Measurements from ENCODE around the gene ALS2. TPM values are rescaled to one million over a fixed set of nuclear protein-coding genes. Genes with fewer than 3 reads are reported as not detected.

Gene ALS2
- total and polyA plus RNA-seq, 2 donors (not counting 1 experiment from before 2014, with no cell fraction given): 1.4 to 16.7 TPM

DNA sequence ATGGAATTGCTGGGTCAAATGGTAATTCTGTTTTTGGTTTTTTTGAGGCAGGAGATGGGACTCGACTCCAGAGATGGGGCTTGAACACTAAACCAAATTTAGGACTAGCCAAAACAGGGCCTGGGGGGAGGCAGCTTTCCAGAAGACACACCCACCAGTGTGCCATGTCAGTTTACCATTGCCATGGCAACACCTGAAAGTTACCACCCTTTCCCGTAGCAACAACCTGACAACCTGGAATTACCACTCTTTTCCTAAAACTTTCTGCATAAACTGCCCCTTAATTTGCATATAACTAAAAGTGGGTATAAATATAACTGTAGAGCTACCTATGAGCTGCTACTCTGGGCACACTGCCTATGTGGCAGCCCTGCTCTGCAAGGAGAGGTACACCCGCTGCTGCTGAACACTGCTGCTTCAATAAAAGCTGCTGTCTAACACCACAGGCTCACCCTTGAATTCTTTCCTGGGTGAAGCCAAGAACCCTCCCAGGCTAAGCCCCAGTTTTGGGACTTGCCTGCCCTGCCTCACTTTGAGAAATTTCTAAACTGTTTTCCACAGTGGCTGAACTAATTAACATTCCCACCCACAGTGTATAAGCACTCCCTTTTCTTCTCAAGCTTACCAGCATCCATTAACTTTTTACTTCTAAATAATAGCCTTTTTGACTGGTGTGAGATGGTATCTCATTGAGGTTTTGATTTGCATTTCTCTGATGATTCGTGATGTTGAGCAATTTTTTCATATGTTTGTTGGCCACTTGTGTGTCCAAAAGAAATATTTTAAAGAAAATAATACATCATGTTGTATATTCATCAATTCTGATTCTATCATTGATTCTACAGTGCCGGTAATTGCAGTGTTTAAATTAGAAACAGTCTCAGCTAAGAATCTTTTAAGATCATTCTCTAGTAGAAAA lies 36.2 kb upstream of the ALS2 start:
- intact Hi-C loops (cut with micrococcal nuclease): no loop called here
- Histone ChIP-seq H4K20me1 (ENCODE audit: control insufficient read depth, insufficient read depth, low read length, poor library complexity, severe bottlenecking) (no peaks in the 10 kb centered on the region), H2AFZ (ENCODE audit: insufficient read depth, low read depth, low read length, poor library complexity, severe bottlenecking) (no peak overlapping the region), H3K27me3 (replicated peaks in 1 of 4; ENCODE audit: control extremely low read depth in 1 of 4, control insufficient read depth in 3 of 4, insufficient read depth in 4 of 4, low read length in 3 of 4) (peaks cover 0 to 2% (median 1%) of the 10 kb centered on the region in 4 experiments), H3K4me1 (ENCODE audit: control insufficient read depth in 2 of 2, insufficient read depth in 2 of 2, low read length in 2 of 2) (no peaks in the 10 kb centered on the region), H3K4me3 (ENCODE audit: control extremely low read depth in 1 of 5, extremely low read depth in 1 of 5, insufficient read depth in 1 of 5, low read depth in 2 of 5, low read length in 4 of 5) (no peak overlapping the region), H3K4me2 (replicated peaks; ENCODE audit: low read depth, low read length, poor library complexity, severe bottlenecking) (no peak overlapping the region), H3K9ac (ENCODE audit: low read length) (no peak overlapping the region), H3K27ac (ENCODE audit: low read length in 2 of 2) (no peak overlapping the region), H3K79me2 (ENCODE audit: control insufficient read depth, insufficient read depth, low read length) (no peaks in the 10 kb centered on the region), H3K36me3 (replicated peaks in 1 of 2; ENCODE audit: control extremely low read depth in 1 of 2, control insufficient read depth in 1 of 2, extremely low read depth in 1 of 2, insufficient read depth in 2 of 2, low read length in 1 of 2) (no peaks in the 10 kb centered on the region), H3K9me3 (ENCODE audit: control extremely low read depth in 1 of 3, control insufficient read depth in 2 of 3, insufficient read depth in 1 of 3, low read length in 2 of 3) (peaks cover 0 to 3% (median 0%) of the 10 kb centered on the region in 3 donors)
- CTCF ChIA-PET: no interaction called here
- TF ChIP-seq, protein P1, sequence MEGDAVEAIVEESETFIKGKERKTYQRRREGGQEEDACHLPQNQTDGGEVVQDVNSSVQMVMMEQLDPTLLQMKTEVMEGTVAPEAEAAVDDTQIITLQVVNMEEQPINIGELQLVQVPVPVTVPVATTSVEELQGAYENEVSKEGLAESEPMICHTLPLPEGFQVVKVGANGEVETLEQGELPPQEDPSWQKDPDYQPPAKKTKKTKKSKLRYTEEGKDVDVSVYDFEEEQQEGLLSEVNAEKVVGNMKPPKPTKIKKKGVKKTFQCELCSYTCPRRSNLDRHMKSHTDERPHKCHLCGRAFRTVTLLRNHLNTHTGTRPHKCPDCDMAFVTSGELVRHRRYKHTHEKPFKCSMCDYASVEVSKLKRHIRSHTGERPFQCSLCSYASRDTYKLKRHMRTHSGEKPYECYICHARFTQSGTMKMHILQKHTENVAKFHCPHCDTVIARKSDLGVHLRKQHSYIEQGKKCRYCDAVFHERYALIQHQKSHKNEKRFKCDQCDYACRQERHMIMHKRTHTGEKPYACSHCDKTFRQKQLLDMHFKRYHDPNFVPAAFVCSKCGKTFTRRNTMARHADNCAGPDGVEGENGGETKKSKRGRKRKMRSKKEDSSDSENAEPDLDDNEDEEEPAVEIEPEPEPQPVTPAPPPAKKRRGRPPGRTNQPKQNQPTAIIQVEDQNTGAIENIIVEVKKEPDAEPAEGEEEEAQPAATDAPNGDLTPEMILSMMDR (IDR thresholded peaks at IDR 0.05): no peak
- no peak for TF ChIP-seq EZH2 (IDR thresholded peaks at IDR 0.05; ENCODE audit: borderline replicate concordance, insufficient read depth, low read depth, low read length, poor library complexity, severe bottlenecking)
- Mint-ChIP-seq H3K4me3 (no peak overlapping the region), H3K9me3 (ENCODE audit: insufficient read depth) (no peaks in the 10 kb centered on the region), H3K4me1 (no peaks in the 10 kb centered on the region), H3K27me3 (peaks cover 27% of the 10 kb centered on the region), H3K27ac (no peak overlapping the region)
- POLR2A ChIA-PET: no interaction called here
- ATAC-seq (ENCODE audit: low read depth) (no peak), DNase-seq (no peak)
- WGBS (ENCODE audit: insufficient coverage): 92% methylated on average over 2 of the region's 5 CpGs

Measured in B cell (primary cell).